Kidney (tissue), 2 donors: ENCODE results near the gene SGIP1. TPM values are rescaled to one million over a fixed set of nuclear protein-coding genes. Genes with fewer than 3 reads are reported as not detected.

Experiments
- microRNA-seq: library from miRNA; unstranded; fragments of <30 nt; microRNA quantifications from one replicate; pipeline ENCODE4 v1.2.0, GENCODE V29; 2020
- polyA plus RNA-seq: library from polyadenylated mRNA; stranded (reverse); fragments of 350-450 nt; fragmentation: Illumina TruSeq; extraction: RNeasy Lipid Tissue Mini Kit (QIAGEN cat#74804); gene quantifications from one replicate; pipeline ENCODE4 v1.2.3, GENCODE V29; 2014; ENCODE audit warnings: low read depth, low replicate concordance; ENCODE audit not compliant: insufficient read depth
- total RNA-seq: library from RNA; stranded (reverse); fragmentation: NEBNext Ultra II Directional; extraction: Animal tissue kit (Norgen Biotek cat#: 25700); gene quantifications from one replicate; pipeline ENCODE4 v1.2.1, GENCODE V29; 2021
- donor health status: DM: yes; HTN: yes; CAD: no.

Gene SGIP1
- total and polyA plus RNA-seq, 2 donors from 2014 or later: 8.3 to 11.2 TPM

Small RNA genes lying within 50 kb of the gene (microRNA-seq; reads per million reads assigned to microRNA genes)
- 5.8 reads per million, percentile 10 among the genes with 10 or more reads in this experiment for gene MIR3117

Other genes starting within 250 kb of the SGIP1 start
- 1.4 TPM for gene DYNLT5, start 218.3 kb downstream of the SGIP1 start, total RNA-seq
- 0.41 TPM for gene DYNLT5, start 218.3 kb downstream of the SGIP1 start, polyA plus RNA-seq